ENCODE results near the gene KCNJ5. TPM values are rescaled to one million over a fixed set of nuclear protein-coding genes. Genes with fewer than 3 reads are reported as not detected.

KCNJ5 gene
- total RNA-seq, 1 experiment from 2014 or later: 0.17 TPM

- RAD21 ChIA-PET (ENCODE audit: low non-redundant PET in 1 of 2, low total read pairs in 2 of 2, uncharacterized antibody in 2 of 2, unreplicated experiment in 2 of 2): no interaction called here
- Histone ChIP-seq H3K36me3 (ENCODE audit: control insufficient read depth in 1 of 2, insufficient read depth in 2 of 2, low read length in 2 of 2) (no peaks in the 10 kb centered on the region), H3K4me1 (ENCODE audit: control insufficient read depth in 1 of 2, insufficient read depth in 2 of 2, low read length in 2 of 2) (peaks cover 8 to 14% of the 10 kb centered on the region in 2 experiments; a peak in 3 of 4 replicates), H3K9me2 (ENCODE audit: insufficient read depth) (no peaks in the 10 kb centered on the region), H4K20me1 (ENCODE audit: insufficient read depth) (no peaks in the 10 kb centered on the region), H3K4me2 (ENCODE audit: low read length) (no peak overlapping the region), H3K79me2 (ENCODE audit: insufficient read depth, low read length) (no peaks in the 10 kb centered on the region), H3K9me3 (ENCODE audit: control insufficient read depth in 1 of 2, insufficient read depth in 1 of 2, low read depth in 1 of 2, low read length in 2 of 2) (no peaks in the 10 kb centered on the region), H3K4me3 (replicated peaks in 1 of 2; ENCODE audit: low read depth in 1 of 2, low read length in 2 of 2) (no peak overlapping the region), H3K27me3 (ENCODE audit: insufficient read depth, low read length) (no peaks in the 10 kb centered on the region), H3K9ac (ENCODE audit: low read length) (no peak overlapping the region), H2AFZ (ENCODE audit: low read depth, low read length, poor library complexity, severe bottlenecking) (no peak overlapping the region), H3K27ac (ENCODE audit: low read depth, low read length) (no peak overlapping the region)
- no peak for ATAC-seq
- intact Hi-C loops (cut with micrococcal nuclease): no loop called here
- CTCF ChIA-PET: no interaction called here
- POLR2A ChIA-PET: no interaction called here
- no TSS peak for BruUV-seq (replicated peaks)
- no peak for TF ChIP-seq CBX3 (IDR thresholded peaks at IDR 0.05; ENCODE audit: low read depth)
- no peak for TF ChIP-seq ZFX (IDR thresholded peaks at IDR 0.05)
- no peak for TF ChIP-seq ZBTB33 (IDR thresholded peaks at IDR 0.05; ENCODE audit: extremely low read depth, insufficient replicate concordance, low read length)
- TF ChIP-seq ATF3 (IDR thresholded peaks at IDR 0.05): no peak
- no peak for TF ChIP-seq EZH2 (IDR thresholded peaks at IDR 0.05)
- TF ChIP-seq ZNF274 (IDR thresholded peaks at IDR 0.05; ENCODE audit: low read depth, low read length): no peak
- no peak for TF ChIP-seq SRF (IDR thresholded peaks at IDR 0.05; ENCODE audit: low read depth)
- TF ChIP-seq CEBPB (IDR thresholded peaks at IDR 0.05; ENCODE audit: low read depth): no peak
- no peak for TF ChIP-seq CTCF (IDR thresholded peaks at IDR 0.05 in 2 of 3, conservative IDR thresholded peaks at IDR 0.05 in 1 of 3; ENCODE audit: borderline replicate concordance in 1 of 3, insufficient read depth in 1 of 3, low read depth in 2 of 3, low read length in 2 of 3)
- TF ChIP-seq SIN3A (IDR thresholded peaks at IDR 0.05; ENCODE audit: low read depth): no peak
- no peak for TF ChIP-seq POLR2A (IDR thresholded peaks at IDR 0.05; ENCODE audit: borderline replicate concordance, extremely low read depth, insufficient read depth, insufficient read length)
- TF ChIP-seq POLR2AphosphoS5 (IDR thresholded peaks at IDR 0.05; ENCODE audit: low read depth, low read length): no peak
- TF ChIP-seq ELF1 (IDR thresholded peaks at IDR 0.05; ENCODE audit: borderline replicate concordance, low read depth): no peak
- TF ChIP-seq YY1 (IDR thresholded peaks at IDR 0.05; ENCODE audit: extremely low read depth, insufficient replicate concordance, low read depth, low read length): no peak
- TF ChIP-seq JUND (IDR thresholded peaks at IDR 0.05): no peak
- no peak for TF ChIP-seq MAX (IDR thresholded peaks at IDR 0.05)
- TF ChIP-seq TCF7L2 (IDR thresholded peaks at IDR 0.05; ENCODE audit: borderline replicate concordance, extremely low read depth, insufficient read depth, insufficient read length): no peak
- TF ChIP-seq RAD21 (IDR thresholded peaks at IDR 0.05; ENCODE audit: low read depth): no peak
- DNase-seq (ENCODE audit: low read depth, low spot score): no peak
Measured at GRCh38 chr11:128900468-128900867, 9.3 kb downstream of the KCNJ5 start.
